GM21528 (cell line): ENCODE data around the gene SLC25A44.

Experiments used
- ATAC-seq: cut with Tn5 transposase; IDR thresholded peaks from one replicate; pipeline ENCODE4 v1.9.1; 2021; ENCODE audit warnings: mild to moderate bottlenecking, moderate library complexity; ENCODE audit not compliant: unreplicated experiment, low FRiP score

SLC25A44 gene

DNA sequence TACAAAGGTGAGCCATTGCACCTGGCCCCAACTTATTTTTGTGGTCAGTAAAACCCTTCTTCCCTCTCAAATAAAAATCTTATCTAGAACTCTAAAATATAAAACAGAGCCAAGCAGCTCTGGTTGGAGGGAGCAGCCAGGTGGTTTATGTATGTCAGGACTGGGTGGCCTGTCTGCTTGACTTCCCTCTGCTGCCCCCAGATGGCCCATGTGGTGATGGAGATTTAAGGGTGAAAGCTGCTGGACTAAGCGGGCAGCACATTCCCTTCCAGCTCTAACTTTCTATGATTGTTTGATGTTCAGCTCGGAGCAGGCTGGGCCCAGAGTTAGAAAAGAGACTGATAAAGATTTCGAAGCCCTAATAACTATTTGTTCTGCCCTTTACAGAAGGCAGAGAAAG lies 65.9 kb downstream of the SLC25A44 start:
- ATAC-seq = no peak

GRCh38 chr1:156260896-156261295 lies 67.0 kb downstream of the SLC25A44 start:
- ATAC-seq = no peak
